Astrocyte of the cerebellum (primary cell): ENCODE results near the gene SHANK2.

Experiments
- DNase-seq: peaks from one replicate; pipeline ENCODE4 v3.0.0-alpha.2; 2011; ENCODE audit warnings: low read depth
- H3K4me3 ChIP-seq: 2 replicates; pipeline ENCODE4 v1.5.1; 2011; ENCODE audit warnings: mild to moderate bottlenecking, low read depth, low read length, moderate library complexity
- CTCF ChIP-seq: IDR thresholded peaks from 2 replicates; pipeline ENCODE4 v1.5.1; 2012; ENCODE audit warnings: low read length, low read depth, moderate library complexity, mild to moderate bottlenecking; ENCODE audit errors: missing control alignments
- in situ Hi-C: cut with HindIII; loops from 2 replicates; pipeline ENCODE4 v1.10.0; 2017; ENCODE audit warnings: low sequenced_read_pairs

The SHANK2 gene

GRCh38 chr11:71213696-71214552 is 38.5 kb downstream of the SHANK2 start:
- DNase-seq: no peak
- in situ Hi-C loops: no loop called here
- H3K4me3 ChIP-seq: no peak overlapping the region
- TF ChIP-seq CTCF: no peak

- no peak for TF ChIP-seq CTCF
- in situ Hi-C loops: no loop called here
- DNase-seq: no peak
- H3K4me3 ChIP-seq: no peak overlapping the region
Measured at GRCh38 chr11:71212871-71213559, 39.4 kb downstream of the SHANK2 start.

GRCh38 chr11:71211631-71212030 is 40.7 kb downstream of the SHANK2 start:
- in situ Hi-C loops: no loop called here
- no peak for DNase-seq
- no peak overlapping the region for H3K4me3 ChIP-seq
- TF ChIP-seq CTCF: no peak

GRCh38 chr11:71210861-71211260 is 41.5 kb downstream of the SHANK2 start:
- DNase-seq: no peak
- TF ChIP-seq CTCF: no peak
- in situ Hi-C loops: no loop called here
- no peak overlapping the region for H3K4me3 ChIP-seq

- DNase-seq: no peak
- in situ Hi-C loops: no loop called here
- TF ChIP-seq CTCF: no peak
- no peak overlapping the region for H3K4me3 ChIP-seq
Measured at GRCh38 chr11:71209656-71210055, 42.7 kb downstream of the SHANK2 start.

DNA sequence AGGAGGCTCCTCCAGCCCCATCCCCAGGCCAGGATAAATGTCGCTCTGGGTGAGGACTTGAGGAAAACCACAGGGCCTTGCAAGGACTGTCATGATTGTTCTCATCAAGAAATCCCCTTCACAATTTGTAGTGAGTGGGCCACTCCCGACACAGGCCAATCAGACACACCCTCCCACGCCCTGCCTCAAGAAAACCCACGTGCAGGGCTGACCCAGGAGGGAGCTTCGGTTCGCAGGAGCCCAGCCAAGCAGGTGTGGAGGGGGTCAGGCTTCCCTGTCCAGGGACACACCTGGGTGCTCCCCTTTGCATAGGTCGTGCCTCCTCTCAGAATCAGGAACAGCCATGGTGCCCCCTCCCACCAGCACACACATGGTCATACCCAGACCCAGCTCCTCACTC is 43.2 kb downstream of the SHANK2 start:
- in situ Hi-C loops: no loop called here
- no peak for TF ChIP-seq CTCF
- no peak overlapping the region for H3K4me3 ChIP-seq
- DNase-seq: no peak
